CD4-positive, alpha-beta memory T cell (primary cell): Measurements from ENCODE around the gene ABCB9. TPM values are rescaled to one million over a fixed set of nuclear protein-coding genes. Genes with fewer than 3 reads are reported as not detected.
"Not testable (repeated sequence)": the region's sequence is repeated elsewhere in the genome, so short reads cannot be mapped to it uniquely, and the experiment has no call there.

Experiments used
- CTCF ChIA-PET: fragments of 350-600 bp; sonication (Branson Sonifier 250); formaldehyde crosslinking; loops from one replicate; lab custom pipeline; 2021; ENCODE audit warnings: inconsistent platforms; ENCODE audit not compliant: partially characterized antibody; lab: Charles Lee
- POLR2A ChIA-PET: fragments of 350-600 bp; sonication (Branson Sonifier 250); formaldehyde crosslinking; loops from one replicate; lab custom pipeline; 2021; ENCODE audit not compliant: partially characterized antibody; lab: Charles Lee
- DNase-seq, 5 donors: peaks; one replicate each; pipeline versions ENCODE4 v3.0.0 to v3.0.0-alpha.2; 2020 to 2022; ENCODE audit warnings: mixed read lengths in 1 of 5
- H3K27ac ChIP-seq: one replicate; pipeline ENCODE4 v1.7.0; 2013; ENCODE audit warnings: low read depth, low read length
- H3K27me3 ChIP-seq: 2 replicates; pipeline ENCODE4 v1.7.0; 2013; ENCODE audit warnings: mild to moderate bottlenecking, low read length, moderate library complexity; ENCODE audit not compliant: insufficient read depth
- H3K36me3 ChIP-seq: 2 replicates; pipeline ENCODE4 v1.7.0; 2013; ENCODE audit warnings: mild to moderate bottlenecking, low read length, moderate library complexity; ENCODE audit not compliant: insufficient read depth
- H3K4me1 ChIP-seq: 2 replicates; pipeline ENCODE4 v1.7.0; 2013; ENCODE audit warnings: mild to moderate bottlenecking, low read length, moderate library complexity; ENCODE audit not compliant: insufficient read depth
- H3K4me3 ChIP-seq, 2 donors: one replicate each; pipeline ENCODE4 v1.7.0; 2013; ENCODE audit warnings: low read length in 2 of 2, mild to moderate bottlenecking in 1 of 2
- H3K9me3 ChIP-seq, 2 donors: one replicate each; pipeline ENCODE4 v1.7.0; 2013; ENCODE audit warnings: low read length in 2 of 2, control low read depth in 1 of 2; ENCODE audit not compliant: control insufficient read depth in 1 of 2
- H3K27ac Mint-ChIP-seq, 7 donors: one replicate each; pipeline ENCODE4 v1.8.0; 2020 to 2021; ENCODE audit warnings: mixed read lengths in 7 of 7, mild to moderate bottlenecking in 6 of 7, inconsistent platforms in 3 of 7, moderate library complexity in 3 of 7
- H3K27me3 Mint-ChIP-seq, 2 donors: one replicate each; pipeline ENCODE4 v1.8.0; 2020 to 2021; ENCODE audit warnings: mixed read lengths in 2 of 2
- H3K36me3 Mint-ChIP-seq, 2 donors: one replicate each; pipeline ENCODE4 v1.8.0; 2020 to 2021; ENCODE audit warnings: mixed read lengths in 2 of 2, inconsistent platforms in 1 of 2, mild to moderate bottlenecking in 1 of 2
- H3K4me1 Mint-ChIP-seq, 4 donors: one replicate each; pipeline ENCODE4 v1.8.0; 2020 to 2021; ENCODE audit warnings: mixed read lengths in 4 of 4, mild to moderate bottlenecking in 1 of 4
- H3K4me3 Mint-ChIP-seq, 8 donors: one replicate each; pipeline ENCODE4 v1.8.0; 2020 to 2021; ENCODE audit warnings: mixed read lengths in 8 of 8, mild to moderate bottlenecking in 7 of 8, moderate library complexity in 6 of 8, inconsistent platforms in 3 of 8
- H3K9me3 Mint-ChIP-seq, 8 donors: one replicate each; pipeline ENCODE4 v1.8.0; 2020 to 2021; ENCODE audit warnings: mixed read lengths in 8 of 8, mild to moderate bottlenecking in 5 of 8, inconsistent platforms in 3 of 8, moderate library complexity in 1 of 8
- intact Hi-C: fragments of 100-400 bp; cut with micrococcal nuclease; formaldehyde crosslinking; loops from one replicate; pipeline ENCODE4 v1.15.1; 2023
- polyA plus RNA-seq, 2 donors: library from polyadenylated mRNA; unstranded; fragments of 300-500 nt; fragmentation: Illumina TruSeq; gene quantifications; one replicate each; pipeline ENCODE4 v1.2.3, GENCODE V29; 2021
- total RNA-seq, 2 experiments: library from RNA; stranded (reverse); gene quantifications; one replicate each; pipeline ENCODE4 v1.2.3, GENCODE V29; 2021

ABCB9 gene
- total and polyA plus RNA-seq, 4 experiments from 2014 or later: 0.81 to 7.1 (median 3.8) TPM

- H3K36me3 Mint-ChIP-seq, H3K27ac ChIP-seq, H3K27me3 Mint-ChIP-seq, H3K27ac Mint-ChIP-seq, H3K4me3 ChIP-seq, H3K4me3 Mint-ChIP-seq, DNase-seq, H3K36me3 ChIP-seq, intact Hi-C loops, H3K9me3 ChIP-seq, H3K27me3 ChIP-seq, CTCF ChIA-PET, POLR2A ChIA-PET, H3K9me3 Mint-ChIP-seq: not testable (repeated sequence)
- H3K4me1 Mint-ChIP-seq: peaks cover 4 to 18% (median 10%) of the 10 kb centered on the region in 4 donors
- H3K4me1 ChIP-seq: peaks cover 14% of the 10 kb centered on the region
These were observed 61.0 kb downstream of the ABCB9 start for GRCh38 chr12:122905258-122905657.

- Mint-ChIP-seq H3K4me3 (no peak overlapping the region), H3K4me1 (peaks cover 15 to 34% (median 24%) of the 10 kb centered on the region in 4 donors), H3K36me3 (no peaks in the 10 kb centered on the region), H3K27ac (peak overlapping the region in 1 of 7 donors; percentile 17), H3K9me3 (no peaks in the 10 kb centered on the region), H3K27me3 (no peaks in the 10 kb centered on the region)
- intact Hi-C loops: no loop called here
- Histone ChIP-seq H3K27ac (no peak overlapping the region), H3K4me3 (no peak overlapping the region), H3K4me1 (peaks cover 30% of the 10 kb centered on the region), H3K9me3 (no peaks in the 10 kb centered on the region), H3K36me3 (no peaks in the 10 kb centered on the region), H3K27me3 (no peaks in the 10 kb centered on the region)
- DNase-seq: no peak
- ChIA-PET CTCF (interaction anchor here (1.0 kb wide), 1 partner anchor 44 kb away, joined by 3 read pairs; no protein-coding TSS in a partner anchor), POLR2A (no interaction called here)
These were observed 62.6 kb downstream of the ABCB9 start for GRCh38 chr12:122903693-122904034.

- Histone ChIP-seq H3K4me1 (peaks cover 36% of the 10 kb centered on the region), H3K27ac (no peak overlapping the region), H3K36me3 (no peaks in the 10 kb centered on the region), H3K4me3 (no peak overlapping the region), H3K9me3 (no peaks in the 10 kb centered on the region), H3K27me3 (no peaks in the 10 kb centered on the region)
- ChIA-PET CTCF (interaction anchor here (1.0 kb wide), 1 partner anchor 44 kb away, joined by 3 read pairs; no protein-coding TSS in a partner anchor), POLR2A (interaction anchor here (0.5 to 1.2 kb wide), 3 partner anchors 13 to 330 kb away, joined by 3 to 4 read pairs (median 3); partner anchors contain the start of genes MPHOSPH9 and MTRFR)
- H3K4me1 Mint-ChIP-seq: peaks cover 21 to 40% (median 30%) of the 10 kb centered on the region in 4 donors
- no peak for DNase-seq
- intact Hi-C loops: no loop called here
- no peaks in the 10 kb centered on the region for H3K27me3 Mint-ChIP-seq
- H3K9me3 Mint-ChIP-seq: no peaks in the 10 kb centered on the region
- H3K27ac Mint-ChIP-seq: peak overlapping the region in 4 of 7 donors; percentile 17 to 77 (median 30)
- no peaks in the 10 kb centered on the region for H3K36me3 Mint-ChIP-seq
- H3K4me3 Mint-ChIP-seq: no peak overlapping the region
These were observed 63.2 kb downstream of the ABCB9 start for GRCh38 chr12:122902854-122903692.

GRCh38 chr12:122899887-122900286 is 66.4 kb downstream of the ABCB9 start:
- Mint-ChIP-seq H3K27me3 (no peaks in the 10 kb centered on the region), H3K4me3 (peak overlapping the region in 2 of 8 donors; percentile 35 to 36), H3K36me3 (peaks cover 0 to 9% of the 10 kb centered on the region in 2 donors), H3K9me3 (peaks cover 0 to 10% (median 0%) of the 10 kb centered on the region in 8 donors), H3K27ac (peak overlapping the region; percentile 44 to 99 (median 87)), H3K4me1 (peaks cover 34 to 68% (median 51%) of the 10 kb centered on the region in 4 donors)
- Histone ChIP-seq H3K36me3 (no peaks in the 10 kb centered on the region), H3K27me3 (no peaks in the 10 kb centered on the region), H3K4me3 (no peak overlapping the region), H3K9me3 (no peaks in the 10 kb centered on the region), H3K27ac (peak overlapping the region; percentile 23), H3K4me1 (peaks cover 62% of the 10 kb centered on the region)
- no peak for DNase-seq
- intact Hi-C loops: loop anchor here (5.0 to 10.0 kb wide), 2 partner anchors 52 to 465 kb away; partner anchors contain the start of gene SBNO1
- ChIA-PET CTCF (interaction anchor here (0.8 to 5.9 kb wide), 4 partner anchors 29 to 106 kb away, joined by 3 to 34 read pairs (median 16); no protein-coding TSS in a partner anchor), POLR2A (interaction anchor here (1.6 to 9.5 kb wide), 4 partner anchors 13 to 64 kb away, joined by 5 to 104 read pairs (median 86); partner anchors contain the start of gene HIP1R)

GRCh38 chr12:122896662-122897061 is 69.6 kb downstream of the ABCB9 start:
- Mint-ChIP-seq H3K36me3 (peaks cover 5 to 17% of the 10 kb centered on the region in 2 donors), H3K9me3 (peaks cover 0 to 10% (median 0%) of the 10 kb centered on the region in 8 donors), H3K27ac (peak overlapping the region; percentile 93 to 100 (median 100)), H3K4me1 (peaks cover 58 to 91% (median 76%) of the 10 kb centered on the region in 4 donors), H3K27me3 (no peaks in the 10 kb centered on the region), H3K4me3 (peak overlapping the region; percentile 88 to 97 (median 92))
- no peaks in the 10 kb centered on the region for H3K27me3 ChIP-seq
- peak overlapping the region; percentile 86 for H3K27ac ChIP-seq
- H3K9me3 ChIP-seq: no peaks in the 10 kb centered on the region
- POLR2A ChIA-PET: interaction anchor here (0.7 to 9.5 kb wide), 9 partner anchors 9 to 395 kb away, joined by 4 to 104 read pairs (median 17); partner anchors contain the start of genes ABCB9, ARL6IP4, HIP1R and OGFOD2
- no peaks in the 10 kb centered on the region for H3K36me3 ChIP-seq
- DNase-seq: no peak
- CTCF ChIA-PET: interaction anchor here (1.7 to 5.9 kb wide), 6 partner anchors 16 to 103 kb away, joined by 4 to 34 read pairs (median 22); no protein-coding TSS in a partner anchor
- intact Hi-C loops: loop anchor here (2.0 to 10.0 kb wide), 3 partner anchors 56 to 468 kb away; partner anchors contain the start of genes OGFOD2 and SBNO1
- peak overlapping the region in 1 of 2 donors; percentile 54 for H3K4me3 ChIP-seq
- H3K4me1 ChIP-seq: peaks cover 89% of the 10 kb centered on the region

- Histone ChIP-seq H3K4me3 (peak within 1 kb of the TSS; percentile 54 to 79), H3K4me1 (peaks cover 89% of the 10 kb centered on the region), H3K27ac (peak within 1 kb of the TSS; percentile 86), H3K36me3 (no peaks in the 10 kb centered on the region), H3K27me3 (no peaks in the 10 kb centered on the region), H3K9me3 (no peaks in the 10 kb centered on the region)
- intact Hi-C loops: loop anchor here (1.0 to 10.0 kb wide), 5 partner anchors 9 to 469 kb away; partner anchors contain the start of genes OGFOD2 and SBNO1
- Mint-ChIP-seq H3K27ac (peak within 1 kb of the TSS; percentile 93 to 100 (median 100)), H3K4me3 (peak within 1 kb of the TSS; percentile 88 to 97 (median 92)), H3K4me1 (peaks cover 60 to 92% (median 78%) of the 10 kb centered on the region in 4 donors), H3K9me3 (peaks cover 0 to 12% (median 0%) of the 10 kb centered on the region in 8 donors), H3K27me3 (no peaks in the 10 kb centered on the region), H3K36me3 (peaks cover 5 to 17% of the 10 kb centered on the region in 2 donors)
- DNase-seq: peak; percentile 91 to 96 (median 93)
- ChIA-PET POLR2A (interaction anchor here (0.6 to 9.5 kb wide), 11 partner anchors 9 to 474 kb away, joined by 3 to 104 read pairs (median 10); partner anchors contain the start of genes ABCB9, ARL6IP4, HIP1R and OGFOD2), CTCF (interaction anchor here (1.2 to 5.9 kb wide), 6 partner anchors 15 to 102 kb away, joined by 3 to 34 read pairs (median 10); no protein-coding TSS in a partner anchor)
These were observed 70.3 kb downstream of the ABCB9 start, which contains the start of gene VPS37B for GRCh38 chr12:122895704-122896636. TSS of gene VPS37B (minus strand) at chr12:122896124. CDS start at chr12:122896062, 62 bp downstream.
